LNCaP clone FGC (cell line): ENCODE data around the gene HTT.

ENCODE experiments used
- DNase-seq: peaks from one replicate; pipeline ENCODE4 v3.0.0-alpha.2; 2011; ENCODE audit warnings: low read depth
- H3K4me3 ChIP-seq: 2 replicates; pipeline ENCODE4 v1.5.1; 2011; ENCODE audit warnings: mild to moderate bottlenecking, low read depth, low read length, control low read depth
- TF ChIP-seq, protein P1 (sequence below): IDR thresholded peaks from 2 replicates; pipeline ENCODE4 v1.5.1; 2012; ENCODE audit warnings: mild to moderate bottlenecking; ENCODE audit not compliant: control insufficient read depth, insufficient read depth; ENCODE audit errors: extremely low read depth

The HTT gene

DNA sequence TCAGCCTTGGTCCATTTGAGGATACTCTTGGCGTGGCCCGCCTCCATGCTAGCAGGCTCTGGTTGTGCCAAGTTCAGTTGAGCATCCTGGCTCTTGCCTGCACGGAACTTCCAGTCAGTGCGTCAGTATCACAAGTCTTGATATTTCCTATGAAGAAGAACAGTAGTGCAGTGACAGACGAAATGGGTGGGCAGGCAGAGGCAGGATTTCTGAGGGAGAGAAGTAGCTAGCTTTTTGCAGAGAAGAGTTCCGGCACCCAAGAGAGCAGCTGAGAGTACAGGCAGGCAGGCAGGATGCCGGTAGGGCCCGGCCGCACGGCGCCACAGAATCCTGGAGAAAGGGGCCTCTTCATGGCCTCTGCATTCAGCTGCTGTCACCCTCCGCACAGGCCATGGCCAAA is 118.3 kb downstream of the HTT start:
- H3K4me3 ChIP-seq, result no peak overlapping the region
- TF ChIP-seq, protein P1, sequence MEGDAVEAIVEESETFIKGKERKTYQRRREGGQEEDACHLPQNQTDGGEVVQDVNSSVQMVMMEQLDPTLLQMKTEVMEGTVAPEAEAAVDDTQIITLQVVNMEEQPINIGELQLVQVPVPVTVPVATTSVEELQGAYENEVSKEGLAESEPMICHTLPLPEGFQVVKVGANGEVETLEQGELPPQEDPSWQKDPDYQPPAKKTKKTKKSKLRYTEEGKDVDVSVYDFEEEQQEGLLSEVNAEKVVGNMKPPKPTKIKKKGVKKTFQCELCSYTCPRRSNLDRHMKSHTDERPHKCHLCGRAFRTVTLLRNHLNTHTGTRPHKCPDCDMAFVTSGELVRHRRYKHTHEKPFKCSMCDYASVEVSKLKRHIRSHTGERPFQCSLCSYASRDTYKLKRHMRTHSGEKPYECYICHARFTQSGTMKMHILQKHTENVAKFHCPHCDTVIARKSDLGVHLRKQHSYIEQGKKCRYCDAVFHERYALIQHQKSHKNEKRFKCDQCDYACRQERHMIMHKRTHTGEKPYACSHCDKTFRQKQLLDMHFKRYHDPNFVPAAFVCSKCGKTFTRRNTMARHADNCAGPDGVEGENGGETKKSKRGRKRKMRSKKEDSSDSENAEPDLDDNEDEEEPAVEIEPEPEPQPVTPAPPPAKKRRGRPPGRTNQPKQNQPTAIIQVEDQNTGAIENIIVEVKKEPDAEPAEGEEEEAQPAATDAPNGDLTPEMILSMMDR, result no peak
- DNase-seq, result no peak

DNA sequence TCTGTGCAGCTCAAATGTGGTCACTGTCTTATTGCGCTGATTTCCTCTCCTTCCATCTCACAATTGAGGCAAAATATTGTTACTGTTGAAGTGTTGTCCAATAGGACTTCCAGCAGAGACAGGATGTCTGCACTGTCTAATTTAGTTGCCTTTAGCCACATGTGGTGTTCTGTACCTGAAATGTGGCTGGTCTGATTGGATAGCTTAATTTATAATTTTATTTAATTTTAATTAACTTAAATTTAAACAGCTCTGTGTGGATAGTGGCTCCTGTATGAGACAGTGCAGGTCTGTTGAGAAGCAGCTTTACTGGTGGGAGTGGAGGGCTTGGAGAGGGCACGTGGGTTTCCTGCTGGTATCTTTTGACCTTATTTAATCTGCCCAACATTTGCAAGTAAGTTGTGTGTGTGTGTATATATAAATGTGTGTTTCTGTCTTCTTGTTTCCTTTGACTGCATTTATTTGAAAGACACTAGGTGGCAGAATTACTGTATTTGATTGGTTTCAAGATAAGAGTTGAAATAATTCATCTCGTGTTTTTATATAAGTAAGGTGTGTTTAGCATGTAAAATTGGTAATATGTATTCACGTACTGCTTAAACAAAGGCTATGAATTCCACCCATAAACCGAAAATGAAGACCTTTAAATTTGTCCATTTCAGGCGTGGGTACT is 119.2 kb downstream of the HTT start:
- no peak overlapping the region for H3K4me3 ChIP-seq
- TF ChIP-seq, protein P1, result peak; percentile 59
- no peak for DNase-seq

DNA sequence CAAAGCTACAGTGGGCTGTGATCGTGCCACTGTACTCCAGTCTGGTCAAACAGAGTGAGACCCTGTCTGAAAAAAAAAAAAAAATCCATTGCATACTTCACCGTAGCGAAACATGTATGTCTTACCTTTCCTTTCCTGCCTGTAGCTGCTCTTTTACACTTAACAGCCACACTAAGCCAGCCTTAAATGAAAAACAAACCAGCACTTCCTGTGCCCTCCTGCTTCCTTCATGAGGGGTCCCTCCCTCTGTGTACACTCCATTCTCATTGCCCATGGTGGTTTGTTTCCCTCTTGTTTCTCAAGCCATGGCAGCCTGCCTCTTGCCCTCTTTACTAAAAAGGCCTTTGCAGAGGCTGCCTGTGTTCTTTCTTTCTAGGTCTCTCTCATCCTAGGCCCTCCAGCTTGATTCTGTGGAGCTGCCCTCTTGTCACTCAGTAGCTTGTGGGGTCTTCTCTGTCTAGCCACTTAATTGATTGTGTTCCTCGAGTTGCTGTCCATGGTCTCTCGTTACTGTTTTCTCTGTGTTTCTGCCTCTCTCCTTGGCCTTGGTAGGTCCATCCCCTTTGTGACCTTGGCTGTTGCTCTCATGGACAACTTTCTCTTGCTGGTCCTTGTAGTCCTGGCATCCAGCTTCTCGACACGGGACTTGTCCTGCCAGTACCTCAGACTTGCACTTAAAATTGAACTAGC is 122.3 kb downstream of the HTT start:
- H3K4me3 ChIP-seq, result no peak overlapping the region
- TF ChIP-seq, protein P1, result no peak
- DNase-seq, result no peak

DNA sequence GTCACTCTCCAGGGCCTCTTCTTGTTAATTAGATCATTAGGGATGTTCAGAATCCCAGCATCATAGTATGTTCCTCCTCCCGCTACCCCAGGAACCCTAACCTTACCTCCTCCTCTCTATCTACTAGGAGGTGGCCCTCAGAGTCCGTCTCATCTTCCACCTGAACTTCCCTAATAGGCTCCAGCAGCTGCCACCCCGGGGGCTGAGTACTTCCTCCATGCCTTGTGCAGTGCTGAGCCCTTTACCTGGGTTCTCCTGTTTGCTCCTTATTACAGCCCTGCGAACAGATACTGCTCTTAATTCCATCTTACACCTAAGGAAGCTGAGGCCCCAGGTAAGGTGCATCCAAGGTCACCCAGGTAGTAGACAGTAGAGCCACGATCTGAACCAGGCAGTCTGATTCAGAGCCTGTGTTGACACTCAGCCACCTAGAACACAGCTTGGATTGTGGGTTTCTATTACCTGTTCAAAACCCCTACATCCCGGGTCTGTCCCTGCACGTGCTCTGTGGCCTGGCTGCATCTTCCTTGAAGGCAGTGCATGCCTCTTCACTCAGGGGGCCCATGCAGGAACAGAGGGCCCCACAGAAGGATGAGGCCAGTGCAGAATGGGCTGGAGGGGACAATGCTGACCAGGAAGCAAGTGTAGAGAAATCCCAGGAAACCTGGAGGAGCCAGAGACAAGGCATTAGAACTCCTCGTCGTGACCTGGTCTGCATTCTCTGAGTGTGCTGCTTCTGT is 123.1 kb downstream of the HTT start:
- DNase-seq, result no peak
- no peak overlapping the region for H3K4me3 ChIP-seq
- TF ChIP-seq, protein P1, result no peak

DNA sequence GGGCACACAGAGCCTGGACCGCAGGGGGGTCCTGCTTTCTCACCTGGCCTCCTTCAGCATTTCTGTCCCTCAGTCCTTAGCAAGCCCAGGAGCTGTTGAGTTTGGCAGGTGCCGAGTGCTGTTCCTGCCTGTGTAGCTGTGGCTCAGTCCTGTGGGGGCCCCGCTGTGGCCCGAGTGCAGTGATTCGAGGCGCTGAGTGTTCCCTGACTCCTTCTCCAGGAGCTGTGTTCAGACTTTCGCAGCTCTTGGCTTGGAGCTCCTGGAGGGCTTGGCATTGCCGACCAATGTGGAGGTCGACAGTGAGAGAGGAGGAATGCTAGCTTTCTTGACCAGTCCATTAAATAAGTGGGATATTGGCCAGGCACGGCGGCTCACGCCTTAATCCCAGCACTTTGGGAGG is 124.4 kb downstream of the HTT start:
- no peak overlapping the region for H3K4me3 ChIP-seq
- TF ChIP-seq, protein P1, result no peak
- DNase-seq, result no peak

DNA sequence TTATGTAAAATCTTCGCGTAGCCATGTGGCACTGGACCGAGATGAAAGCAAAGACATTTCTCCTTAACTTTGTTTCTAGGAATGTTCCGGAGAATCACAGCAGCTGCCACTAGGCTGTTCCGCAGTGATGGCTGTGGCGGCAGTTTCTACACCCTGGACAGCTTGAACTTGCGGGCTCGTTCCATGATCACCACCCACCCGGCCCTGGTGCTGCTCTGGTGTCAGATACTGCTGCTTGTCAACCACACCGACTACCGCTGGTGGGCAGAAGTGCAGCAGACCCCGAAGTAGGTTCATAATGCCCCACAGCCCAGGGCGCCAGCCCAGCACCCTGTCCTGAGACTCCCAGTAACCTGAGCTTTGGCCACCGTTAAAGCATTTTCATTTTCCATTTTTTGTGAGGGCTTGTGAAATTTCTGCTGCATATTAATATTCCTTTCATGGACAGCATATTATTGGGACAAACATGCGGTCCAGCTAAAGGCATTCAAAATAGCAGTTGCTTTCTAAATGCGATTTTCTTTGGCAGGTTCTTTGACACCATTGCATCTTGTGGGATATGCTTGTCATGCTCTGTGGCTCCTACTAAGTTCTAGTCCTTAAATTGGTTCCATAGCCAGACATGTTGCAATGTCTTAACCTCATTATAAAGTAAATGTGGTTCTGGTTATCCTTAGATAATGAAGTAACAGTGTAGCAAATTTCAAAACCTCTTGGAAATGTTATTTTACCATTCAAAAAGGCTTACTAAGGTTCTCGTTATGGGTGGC is 125.4 kb downstream of the HTT start:
- no peak for DNase-seq
- TF ChIP-seq, protein P1, result no peak
- no peak overlapping the region for H3K4me3 ChIP-seq
